Right lobe of liver (tissue), 4 donors: ENCODE measurements around the gene PBOV1.

Experiments
- POLR2A ChIP-seq: fragments of 450-650 bp; IDR thresholded peaks from one replicate; pipeline ENCODE4 v1.6.1; 2017; ENCODE audit warnings: antibody characterized with exemption, mild to moderate bottlenecking
- TF ChIP-seq, protein P1 (sequence below), 4 donors: fragments of 200-600 bp in 3 of 4; fragments of 450-650 bp in 1 of 4; IDR thresholded peaks; one replicate each; pipeline versions ENCODE4 v1.5.1 to v1.8.0; 2016 to 2022; ENCODE audit warnings: antibody characterized with exemption in 4 of 4, mild to moderate bottlenecking in 2 of 4
- donor health status: DM: no; HTN: no; CAD: no.
- donor health status: DM: no; HTN: no; CAD: no.
- donor health status: DM: no; HTN: yes; CAD: no.

GRCh38 chr6:138184230-138184629 lies 34.1 kb downstream of the PBOV1 start:
- TF ChIP-seq, protein P1, sequence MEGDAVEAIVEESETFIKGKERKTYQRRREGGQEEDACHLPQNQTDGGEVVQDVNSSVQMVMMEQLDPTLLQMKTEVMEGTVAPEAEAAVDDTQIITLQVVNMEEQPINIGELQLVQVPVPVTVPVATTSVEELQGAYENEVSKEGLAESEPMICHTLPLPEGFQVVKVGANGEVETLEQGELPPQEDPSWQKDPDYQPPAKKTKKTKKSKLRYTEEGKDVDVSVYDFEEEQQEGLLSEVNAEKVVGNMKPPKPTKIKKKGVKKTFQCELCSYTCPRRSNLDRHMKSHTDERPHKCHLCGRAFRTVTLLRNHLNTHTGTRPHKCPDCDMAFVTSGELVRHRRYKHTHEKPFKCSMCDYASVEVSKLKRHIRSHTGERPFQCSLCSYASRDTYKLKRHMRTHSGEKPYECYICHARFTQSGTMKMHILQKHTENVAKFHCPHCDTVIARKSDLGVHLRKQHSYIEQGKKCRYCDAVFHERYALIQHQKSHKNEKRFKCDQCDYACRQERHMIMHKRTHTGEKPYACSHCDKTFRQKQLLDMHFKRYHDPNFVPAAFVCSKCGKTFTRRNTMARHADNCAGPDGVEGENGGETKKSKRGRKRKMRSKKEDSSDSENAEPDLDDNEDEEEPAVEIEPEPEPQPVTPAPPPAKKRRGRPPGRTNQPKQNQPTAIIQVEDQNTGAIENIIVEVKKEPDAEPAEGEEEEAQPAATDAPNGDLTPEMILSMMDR (IDR thresholded peaks at IDR 0.05), result no peak
- no peak for TF ChIP-seq POLR2A
